ENCODE measurements around the gene MYOCD.

The MYOCD gene

DNA sequence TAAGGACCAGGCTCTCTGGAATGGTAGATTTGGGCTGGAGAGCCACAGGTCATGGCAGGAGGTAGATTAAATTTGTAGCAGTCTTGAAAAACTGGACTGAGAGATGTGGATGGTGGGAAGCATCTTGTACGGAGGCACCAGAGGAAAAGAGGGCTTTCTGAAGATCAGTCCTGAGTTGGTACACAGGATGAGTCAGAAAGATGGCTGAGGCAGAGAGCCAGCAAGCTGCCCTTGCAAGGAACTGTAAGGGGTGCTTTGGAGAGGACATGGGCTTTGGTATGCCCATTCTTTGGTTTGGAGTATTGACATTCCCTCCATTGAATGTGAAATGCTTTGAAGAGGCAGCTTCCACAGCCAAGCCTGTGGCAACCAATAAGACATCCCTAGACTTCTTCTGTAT, 55.9 kb downstream of the MYOCD start:
- no peak for DNase-seq

DNA sequence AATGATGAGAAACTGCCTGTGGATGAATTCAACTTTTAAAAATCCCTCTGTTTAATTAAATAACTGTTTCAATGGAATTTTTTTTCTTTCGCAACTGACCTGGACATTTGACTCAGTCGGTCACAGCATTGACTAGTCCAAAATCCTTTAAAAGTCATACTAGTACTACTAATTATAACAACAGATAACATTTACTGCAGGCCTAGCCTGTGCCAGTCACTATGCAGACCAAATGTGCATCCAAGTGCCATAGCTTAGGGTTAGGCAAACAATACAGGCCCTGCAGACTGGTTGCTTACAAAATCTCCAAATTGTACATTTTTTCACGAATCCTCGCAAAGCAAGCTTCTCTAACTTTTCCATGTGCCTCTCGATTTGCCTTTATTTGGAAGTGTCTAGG, 56.6 kb downstream of the MYOCD start:
- no peak for DNase-seq

- DNase-seq, result no peak
These were observed 60.4 kb downstream of the MYOCD start for GRCh38 chr17:12726131-12726530.

GRCh38 chr17:12727076-12727760, 61.5 kb downstream of the MYOCD start:
- no peak for DNase-seq

- DNase-seq, result no peak
These were observed 62.2 kb downstream of the MYOCD start for GRCh38 chr17:12727881-12728280.

GRCh38 chr17:12729086-12729485, 63.4 kb downstream of the MYOCD start:
- no peak for DNase-seq

DNA sequence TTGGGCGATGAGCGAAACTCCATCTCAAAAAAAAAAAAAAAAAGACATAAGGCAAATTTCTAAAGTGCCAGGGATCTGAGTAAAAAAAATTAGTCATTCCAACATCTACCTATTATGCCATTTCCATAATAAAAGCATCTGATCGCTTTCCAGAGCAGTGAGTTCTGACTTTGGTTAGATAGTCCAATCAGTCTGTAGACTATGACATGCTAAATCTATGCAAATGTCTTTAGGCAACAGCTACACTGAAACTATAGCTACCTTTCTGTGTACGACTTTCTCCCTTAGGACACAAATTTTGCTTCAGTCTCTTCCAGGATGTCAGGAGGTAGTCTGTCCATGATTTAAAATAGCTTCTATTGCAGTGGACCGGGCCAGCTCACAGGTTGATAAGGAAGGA, 64.7 kb downstream of the MYOCD start:
- no peak for DNase-seq

GRCh38 chr17:12730931-12731521, 65.3 kb downstream of the MYOCD start:
- no peak for DNase-seq

- no peak for DNase-seq
These were observed 66.1 kb downstream of the MYOCD start for GRCh38 chr17:12731839-12732238.

DNA sequence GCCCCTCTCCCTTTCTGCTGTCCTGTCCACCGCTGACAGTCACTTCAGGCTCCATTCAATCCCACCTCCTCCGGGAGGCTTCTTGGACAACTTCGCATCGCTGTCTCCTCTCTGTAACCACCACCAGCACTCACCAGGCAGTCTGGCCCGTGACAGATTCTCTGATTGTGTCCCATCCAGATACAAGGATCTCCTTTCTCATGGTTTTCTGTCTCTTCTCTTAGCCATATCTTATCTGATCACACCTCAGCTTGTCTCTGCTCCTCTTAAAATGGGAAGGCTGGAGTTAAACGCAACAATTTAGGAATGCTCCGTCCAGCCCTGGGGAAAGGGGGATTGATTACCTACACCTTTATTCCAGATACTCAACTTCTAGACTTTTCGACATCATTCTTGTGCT, 66.7 kb downstream of the MYOCD start:
- DNase-seq, result no peak

DNA sequence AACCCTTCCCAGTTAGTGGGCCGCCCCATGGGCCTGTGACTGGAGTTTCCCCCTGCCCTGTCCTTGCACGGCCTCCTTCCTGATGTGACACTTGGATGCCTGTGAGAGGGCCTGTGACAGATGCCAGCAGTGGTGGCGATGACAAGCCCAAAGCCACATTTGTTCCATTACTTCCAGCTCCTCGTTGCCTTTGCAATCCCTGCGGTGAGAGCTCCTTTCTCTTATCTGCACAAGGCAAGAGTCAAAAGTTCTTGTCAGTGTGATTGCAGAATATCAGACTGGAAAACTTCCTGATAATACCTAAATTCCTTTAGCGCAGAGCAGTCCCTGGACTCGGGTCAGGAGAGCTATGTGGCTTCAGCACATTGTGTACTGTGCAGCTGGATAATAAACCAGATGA, 69.2 kb downstream of the MYOCD start:
- no peak for DNase-seq

DNA sequence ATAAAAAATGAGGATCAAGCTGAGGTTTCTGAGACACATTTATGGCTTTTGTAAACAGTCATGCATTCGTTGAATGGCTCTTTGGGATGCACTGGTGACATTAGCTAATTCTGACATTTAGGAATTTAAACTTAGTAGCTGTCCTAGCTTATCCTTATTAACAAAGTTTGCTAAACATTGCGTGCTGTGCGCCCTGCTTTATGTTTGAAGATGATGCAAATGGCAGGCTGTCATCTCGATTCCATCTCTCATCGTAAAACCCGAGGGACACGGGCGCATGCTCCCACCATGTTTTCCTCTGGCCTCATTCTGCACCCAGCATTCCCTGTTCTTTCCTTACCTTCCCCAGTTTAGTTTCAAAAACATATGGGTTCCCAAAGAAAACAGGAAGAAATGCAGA, 69.8 kb downstream of the MYOCD start:
- no peak for DNase-seq

DNA sequence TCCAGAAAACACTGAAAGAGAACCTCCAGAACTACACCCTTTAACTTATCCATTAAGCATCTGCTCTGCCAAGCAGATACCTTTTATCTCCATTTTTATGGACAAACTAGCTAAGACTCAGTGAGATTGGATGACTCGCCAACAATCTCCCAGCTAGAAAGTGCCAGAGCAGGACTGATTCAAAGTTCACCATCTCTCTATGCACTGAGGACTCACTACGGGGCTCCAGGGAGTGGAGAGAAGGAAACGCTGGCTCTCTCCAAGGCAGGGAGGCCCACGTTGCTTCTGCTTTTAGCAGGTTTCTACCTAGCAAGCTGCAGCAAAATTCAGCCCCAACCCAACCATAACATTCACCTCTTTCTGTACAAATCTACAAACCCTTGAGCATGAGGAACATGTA, 70.8 kb downstream of the MYOCD start:
- no peak for DNase-seq

GRCh38 chr17:12737740-12738469, 72.2 kb downstream of the MYOCD start:
- no peak for DNase-seq

- DNase-seq, result no peak
These were observed 72.9 kb downstream of the MYOCD start for GRCh38 chr17:12738624-12739023.

GRCh38 chr17:12739500-12739899, 73.8 kb downstream of the MYOCD start:
- no peak for DNase-seq

GRCh38 chr17:12743046-12743445, 77.4 kb downstream of the MYOCD start:
- no peak for DNase-seq

DNA sequence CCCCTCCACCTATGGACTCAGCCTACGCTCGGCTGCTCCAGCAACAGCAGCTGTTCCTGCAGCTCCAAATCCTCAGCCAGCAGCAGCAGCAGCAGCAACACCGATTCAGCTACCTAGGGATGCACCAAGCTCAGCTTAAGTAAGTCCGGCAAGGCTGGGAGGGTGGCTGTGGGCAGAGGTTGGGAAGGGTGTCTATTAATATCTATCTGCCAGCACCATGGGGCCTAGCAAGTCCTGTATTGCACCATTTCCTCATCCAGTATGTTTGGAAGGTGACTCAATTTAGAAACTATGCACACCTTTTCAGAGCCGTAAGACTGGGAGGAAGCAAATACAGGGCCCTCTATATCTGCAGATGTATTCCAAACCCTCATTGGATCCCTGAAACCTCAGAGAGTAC, 78.6 kb downstream of the MYOCD start:
- no peak for DNase-seq

DNA sequence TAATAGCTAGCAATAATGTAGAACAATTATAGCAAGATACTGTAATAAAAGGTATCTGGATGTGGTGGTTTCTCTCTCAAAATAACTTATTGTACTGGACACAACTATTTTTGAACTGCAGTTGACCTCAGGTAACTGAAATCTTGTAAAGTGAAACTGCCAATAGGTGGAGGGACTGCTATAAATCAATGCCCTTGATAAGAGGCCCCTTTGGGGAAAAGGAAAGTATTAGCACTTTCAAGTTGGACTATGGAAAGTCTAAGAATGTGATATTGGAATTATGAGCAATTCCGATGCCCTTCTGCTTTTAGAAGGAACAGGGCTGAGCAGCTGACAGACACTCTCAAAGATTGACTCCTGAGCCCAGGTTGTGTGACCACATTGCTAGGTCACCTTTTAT, 79.1 kb downstream of the MYOCD start:
- no peak for DNase-seq

- DNase-seq, result no peak
These were observed 79.8 kb downstream of the MYOCD start for GRCh38 chr17:12745486-12745885.

- DNase-seq, result no peak
These were observed 91.1 kb downstream of the MYOCD start for GRCh38 chr17:12756786-12757185.

DNA sequence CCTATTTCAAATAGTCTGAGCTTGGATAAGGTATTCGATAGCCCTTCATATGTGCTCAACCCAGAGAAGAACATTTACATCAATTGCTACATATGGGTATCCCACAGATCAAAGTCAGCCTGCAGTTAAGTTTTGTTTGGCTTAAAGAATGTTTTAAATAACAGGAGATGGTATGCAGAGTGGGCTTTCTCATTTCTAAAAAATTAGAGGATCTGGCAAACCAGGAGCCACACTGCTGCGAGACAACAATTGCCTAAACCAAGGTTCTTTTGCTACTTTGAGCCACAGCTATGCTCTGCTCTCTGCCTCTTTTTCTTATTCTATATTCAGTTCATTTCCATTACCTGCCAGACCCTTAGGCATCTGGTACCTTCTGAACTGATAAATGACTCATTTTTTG, 93.4 kb downstream of the MYOCD start:
- no peak for DNase-seq

GRCh38 chr17:12765548-12765947, 99.9 kb downstream of the MYOCD start:
- no peak for DNase-seq

GRCh38 chr17:12768255-12768654, 102.6 kb downstream of the MYOCD start:
- DNase-seq, result no peak

Measured in NCI-H187 (cell line).